Measurements from ENCODE around the gene THAP11. TPM values are rescaled to one million over a fixed set of nuclear protein-coding genes. Genes with fewer than 3 reads are reported as not detected.
A peak's percentile ranks its signal among the peaks of the same experiment; 100 is the strongest.

The THAP11 gene
- total and polyA plus RNA-seq, 2 of the 13 experiments (the other 11 are each of a cell fraction or from before 2014, with no cell fraction given), result 44.2 to 53.4 TPM

- TF ChIP-seq ZNF546 (CRISPR knock-in tag; conservative IDR thresholded peaks at IDR 0.05), result peak; percentile 90; the same call in 1 of the 2 replicates
- peak; percentile 81; the same call in 1 of the 2 replicates for TF ChIP-seq CSRNP1 (CRISPR knock-in tag; IDR thresholded peaks at IDR 0.05)
- TF ChIP-seq ETV5 (CRISPR knock-in tag; IDR thresholded peaks at IDR 0.05; ENCODE audit: borderline replicate concordance), result 0 out of 2 replicates have a peak, but pooled peaks have one; percentile 20
- peak; percentile 93 for TF ChIP-seq KDM5A (IDR thresholded peaks at IDR 0.05; ENCODE audit: borderline replicate concordance, low read length)
- peak; percentile 57; the same call in 1 of the 2 replicates for TF ChIP-seq RFXAP (CRISPR knock-in tag; IDR thresholded peaks at IDR 0.05; ENCODE audit: borderline replicate concordance)
- TF ChIP-seq TMF1 (CRISPR knock-in tag; IDR thresholded peaks at IDR 0.05; ENCODE audit: low read depth), result peak; percentile 88
- TF ChIP-seq ZSCAN9 (CRISPR knock-in tag; IDR thresholded peaks at IDR 0.05; ENCODE audit: borderline replicate concordance), result no peak
- no peak for TF ChIP-seq TRIM24 (CRISPR knock-in tag; IDR thresholded peaks at IDR 0.05)
- TF ChIP-seq ZBTB38 (CRISPR knock-in tag; IDR thresholded peaks at IDR 0.05), result peak; percentile 54; the same call in 1 of the 2 replicates
- no peak for TF ChIP-seq TEAD3 (CRISPR knock-in tag; optimal IDR thresholded peaks at IDR 0.05; ENCODE audit: borderline replicate concordance)
- no peak; the same call in 1 of the 2 replicates for TF ChIP-seq ZNF503 (CRISPR knock-in tag; IDR thresholded peaks at IDR 0.05)
- TF ChIP-seq GABPB1 (CRISPR knock-in tag; IDR thresholded peaks at IDR 0.05), result peak; percentile 70
- no peak for TF ChIP-seq CBX1 (IDR thresholded peaks at IDR 0.05; ENCODE audit: low read depth)
- TF ChIP-seq REXO4 (CRISPR knock-in tag; IDR thresholded peaks at IDR 0.05; ENCODE audit: borderline replicate concordance), result peak; percentile 78; the same call in 1 of the 2 replicates
- TF ChIP-seq FOXK1 (CRISPR knock-in tag; IDR thresholded peaks at IDR 0.05; ENCODE audit: borderline replicate concordance, low read depth), result peak; percentile 83; the same call in 1 of the 2 replicates
- TF ChIP-seq DMAP1 (CRISPR knock-in tag; IDR thresholded peaks at IDR 0.05), result peak; percentile 14
- TF ChIP-seq TAF15 (IDR thresholded peaks at IDR 0.05; ENCODE audit: low read depth, low read length, poor library complexity, severe bottlenecking), result peak; percentile 94
- TF ChIP-seq HDAC2 (CRISPR knock-in tag; IDR thresholded peaks at IDR 0.05), result peak; percentile 27
- 0 out of 2 replicates have a peak, but pooled peaks have one; percentile 31 for TF ChIP-seq ZNF335 (CRISPR knock-in tag; IDR thresholded peaks at IDR 0.05)
- no peak for TF ChIP-seq ELF4 (CRISPR knock-in tag; IDR thresholded peaks at IDR 0.05; ENCODE audit: borderline replicate concordance)
- peak; percentile 79; the same call in 1 of the 2 replicates for TF ChIP-seq SMAD1 (CRISPR knock-in tag; IDR thresholded peaks at IDR 0.05; ENCODE audit: borderline replicate concordance, low read depth)
- TF ChIP-seq TGIF2 (CRISPR knock-in tag; IDR thresholded peaks at IDR 0.05), result peak; percentile 26; the same call in 1 of the 2 replicates
- TF ChIP-seq TOE1 (CRISPR knock-in tag; IDR thresholded peaks at IDR 0.05), result no peak
- TF ChIP-seq ZNF232 (CRISPR knock-in tag; IDR thresholded peaks at IDR 0.05; ENCODE audit: borderline replicate concordance), result 0 out of 2 replicates have a peak, but pooled peaks have one; percentile 56
- TF ChIP-seq YEATS4 (CRISPR knock-in tag; IDR thresholded peaks at IDR 0.05; ENCODE audit: borderline replicate concordance), result peak; percentile 94
- 0 out of 2 replicates have a peak, but pooled peaks have one; percentile 14 for TF ChIP-seq TARDBP (CRISPR knock-in tag; IDR thresholded peaks at IDR 0.05)
- no peak for TF ChIP-seq ZNF878 (CRISPR knock-in tag; IDR thresholded peaks at IDR 0.05)
- peak; percentile 72; the same call in 1 of the 2 replicates for TF ChIP-seq ZNF607 (CRISPR knock-in tag; IDR thresholded peaks at IDR 0.05; ENCODE audit: borderline replicate concordance)
These were observed 51.0 kb downstream of the THAP11 start, which contains the start of gene PSKH1 (continued) for GRCh38 chr16:67892899-67893742.

All from HepG2 (cell line).